ENCODE data around the gene DNAAF3.

The DNAAF3 gene

GRCh38 chr19:55147545-55148251 lies 18.7 kb downstream of the DNAAF3 start:
- no peak for TF ChIP-seq CTCF (IDR thresholded peaks at IDR 0.05; ENCODE audit: extremely low read depth, missing control alignments)
- DNase-seq (ENCODE audit: low spot score), result no peak

GRCh38 chr19:55146705-55147273 lies 19.6 kb downstream of the DNAAF3 start:
- DNase-seq (ENCODE audit: low spot score), result no peak
- TF ChIP-seq CTCF (IDR thresholded peaks at IDR 0.05; ENCODE audit: extremely low read depth, missing control alignments), result no peak

GRCh38 chr19:55146078-55146704 lies 20.2 kb downstream of the DNAAF3 start:
- peak; percentile 74 for DNase-seq (ENCODE audit: low spot score)
- TF ChIP-seq CTCF (IDR thresholded peaks at IDR 0.05; ENCODE audit: extremely low read depth, missing control alignments), result peak; percentile 45

GRCh38 chr19:55145232-55145631 lies 21.2 kb downstream of the DNAAF3 start:
- no peak for TF ChIP-seq CTCF (IDR thresholded peaks at IDR 0.05; ENCODE audit: extremely low read depth, missing control alignments)
- DNase-seq (ENCODE audit: low spot score), result no peak

- no peak for TF ChIP-seq CTCF (IDR thresholded peaks at IDR 0.05; ENCODE audit: extremely low read depth, missing control alignments)
Observed at GRCh38 chr19:55141696-55142095, 24.7 kb downstream of the DNAAF3 start.

GRCh38 chr19:55137915-55138314 lies 28.5 kb downstream of the DNAAF3 start:
- no peak for TF ChIP-seq CTCF (IDR thresholded peaks at IDR 0.05; ENCODE audit: extremely low read depth, missing control alignments)
- no peak for DNase-seq (ENCODE audit: low spot score)

More at GRCh38 chr19:55141696-55142095, 24.7 kb downstream of the DNAAF3 start:
- DNase-seq (ENCODE audit: low spot score), result no peak

- no peak for DNase-seq (ENCODE audit: low spot score)
- TF ChIP-seq CTCF (IDR thresholded peaks at IDR 0.05; ENCODE audit: extremely low read depth, missing control alignments), result no peak
Observed at GRCh38 chr19:55136399-55137102, 29.9 kb downstream of the DNAAF3 start.
